ENCODE measurements around the gene C10orf62.
A peak's percentile ranks its signal among the peaks of the same experiment; 100 is the strongest.

C10orf62 gene

GRCh38 chr10:97582169-97582568 lies 7.4 kb upstream of the C10orf62 start:
- no peak overlapping the region for H3K4me2 ChIP-seq (ENCODE audit: low read length)
- H3K27ac ChIP-seq = no peak overlapping the region
- no peak overlapping the region for H3K9ac ChIP-seq
- H3K4me3 ChIP-seq (ENCODE audit: low read depth, low read length) = no peak overlapping the region
- H3K4me1 ChIP-seq = peaks cover 18% of the 10 kb centered on the region
- H2AFZ ChIP-seq = no peak overlapping the region
- no peaks in the 10 kb centered on the region for H3K27me3 ChIP-seq (ENCODE audit: control insufficient read depth, insufficient read depth, low read length)
- no peaks in the 10 kb centered on the region for H3K9me3 ChIP-seq (ENCODE audit: control insufficient read depth, low read length)
- H3K79me2 ChIP-seq = peaks cover 16% of the 10 kb centered on the region
- no peak for TF ChIP-seq CTCF (IDR thresholded peaks at IDR 0.05)
- no peaks in the 10 kb centered on the region for H3K36me3 ChIP-seq (ENCODE audit: control insufficient read depth, insufficient read depth, low read length)

GRCh38 chr10:97583476-97583875 lies 6.0 kb upstream of the C10orf62 start:
- Histone ChIP-seq H3K4me2 (ENCODE audit: low read length) (no peak overlapping the region), H3K9ac (no peak overlapping the region), H3K36me3 (ENCODE audit: control insufficient read depth, insufficient read depth, low read length) (no peaks in the 10 kb centered on the region), H3K27me3 (ENCODE audit: control insufficient read depth, insufficient read depth, low read length) (no peaks in the 10 kb centered on the region), H2AFZ (peak overlapping the region; percentile 98), H3K79me2 (peaks cover 16% of the 10 kb centered on the region), H3K9me3 (ENCODE audit: control insufficient read depth, low read length) (no peaks in the 10 kb centered on the region), H3K4me1 (peaks cover 18% of the 10 kb centered on the region), H3K27ac (peak overlapping the region; percentile 59), H3K4me3 (ENCODE audit: low read depth, low read length) (no peak overlapping the region)
- TF ChIP-seq CTCF (IDR thresholded peaks at IDR 0.05) = no peak

DNA sequence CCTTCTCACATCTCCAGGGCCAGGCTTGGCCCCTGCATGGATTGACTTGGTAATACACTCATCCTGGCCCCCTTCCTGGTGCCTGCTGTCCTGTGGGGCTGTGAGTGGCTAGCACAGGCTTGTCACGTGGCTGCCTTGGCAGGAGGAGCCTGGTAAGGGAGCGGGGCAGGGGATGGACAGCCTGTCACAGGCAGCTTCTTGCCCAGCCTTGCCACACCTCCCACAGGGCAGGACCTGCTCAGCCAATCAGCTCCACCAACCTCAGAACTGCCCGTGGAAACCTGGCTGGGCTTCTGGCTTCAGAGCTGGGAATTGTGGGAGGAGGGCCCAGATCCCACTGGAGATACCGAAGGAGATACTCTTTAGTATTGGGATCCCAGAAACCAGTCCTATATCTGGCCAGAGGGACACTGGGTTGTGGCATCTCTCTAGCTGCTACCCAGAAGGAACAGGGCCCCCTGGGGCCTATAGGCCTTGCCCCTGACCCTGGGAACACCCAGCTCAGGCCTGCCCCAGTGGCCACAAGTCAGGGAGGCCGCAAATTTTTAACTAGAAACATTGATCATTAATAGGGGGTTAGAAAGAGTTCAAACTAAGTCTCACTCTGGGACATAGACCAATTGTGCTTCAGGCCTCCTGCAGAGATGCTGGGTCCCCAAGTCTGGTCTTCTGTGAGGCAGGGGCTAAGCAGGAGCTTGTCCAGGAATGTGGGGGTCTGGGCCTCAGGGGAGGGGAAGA lies 5.3 kb upstream of the C10orf62 start, which contains the start of gene HOGA1:
HOGA1 (plus strand) TSS at position 330 of the 738 bp plus-strand sequence; CDS start at position 645, 315 bp downstream.
- Histone ChIP-seq H3K4me2 (ENCODE audit: low read length) (peak within 1 kb of the TSS; percentile 64), H3K36me3 (ENCODE audit: control insufficient read depth, insufficient read depth, low read length) (no peaks in the 10 kb centered on the region), H3K27ac (peak within 1 kb of the TSS; percentile 59), H3K27me3 (ENCODE audit: control insufficient read depth, insufficient read depth, low read length) (no peaks in the 10 kb centered on the region), H2AFZ (peak within 1 kb of the TSS; percentile 98), H3K4me1 (peaks cover 18% of the 10 kb centered on the region), H3K79me2 (peaks cover 16% of the 10 kb centered on the region), H3K9me3 (ENCODE audit: control insufficient read depth, low read length) (no peaks in the 10 kb centered on the region), H3K4me3 (ENCODE audit: low read depth, low read length) (peak within 1 kb of the TSS; percentile 32), H3K9ac (no peak within 1 kb of the TSS)
- no peak for TF ChIP-seq CTCF (IDR thresholded peaks at IDR 0.05)

DNA sequence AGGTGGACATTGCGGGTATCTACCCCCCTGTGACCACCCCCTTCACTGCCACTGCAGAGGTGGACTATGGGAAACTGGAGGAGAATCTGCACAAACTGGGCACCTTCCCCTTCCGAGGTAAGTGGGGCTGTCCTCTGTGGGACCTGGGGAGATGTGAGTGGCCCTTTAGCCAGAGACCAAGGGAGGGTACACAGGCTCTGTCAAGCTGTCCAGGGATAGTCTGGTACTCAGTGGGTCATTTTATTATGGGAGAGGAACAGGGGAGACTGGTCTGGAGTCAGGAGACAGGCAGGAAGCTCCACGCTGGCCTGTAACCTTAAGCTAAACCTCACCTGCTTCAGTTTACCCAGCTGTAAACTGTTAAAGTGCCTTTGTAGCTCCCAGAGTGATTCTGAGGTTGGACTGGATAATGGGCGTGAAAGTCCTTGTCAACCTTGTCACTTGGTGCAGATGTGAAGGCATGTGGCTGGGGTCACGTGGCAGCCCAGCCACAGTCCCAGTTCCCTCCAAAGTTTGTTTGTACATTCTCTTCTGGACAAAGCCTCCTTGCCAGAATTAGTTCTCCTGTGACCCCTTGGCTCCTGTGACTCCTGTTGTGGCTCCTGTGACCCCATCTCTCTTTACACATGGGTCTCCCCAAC lies 4.6 kb upstream of the C10orf62 start:
- Histone ChIP-seq H3K9ac (no peak overlapping the region), H2AFZ (peak overlapping the region; percentile 98), H3K27me3 (ENCODE audit: control insufficient read depth, insufficient read depth, low read length) (no peaks in the 10 kb centered on the region), H3K27ac (peak overlapping the region; percentile 59), H3K79me2 (peaks cover 16% of the 10 kb centered on the region), H3K4me3 (ENCODE audit: low read depth, low read length) (peak overlapping the region; percentile 32), H3K4me1 (peaks cover 18% of the 10 kb centered on the region), H3K9me3 (ENCODE audit: control insufficient read depth, low read length) (no peaks in the 10 kb centered on the region), H3K4me2 (ENCODE audit: low read length) (peak overlapping the region; percentile 64), H3K36me3 (ENCODE audit: control insufficient read depth, insufficient read depth, low read length) (no peaks in the 10 kb centered on the region)
- no peak for TF ChIP-seq CTCF (IDR thresholded peaks at IDR 0.05)
